Panc1 (cell line): ENCODE data around the gene AK8. TPM values are rescaled to one million over a fixed set of nuclear protein-coding genes. Genes with fewer than 3 reads are reported as not detected.

ENCODE experiments used
- ATAC-seq: fragments of 200-7000 bp; cut with Tn5 transposase; 2 replicates; pipeline ENCODE4 v1.9.1; 2020; ENCODE audit warnings: mild to moderate bottlenecking, moderate library complexity
- BruUV-seq: library from RNA; stranded (reverse); fragments of 400-500 nt; replicated peaks from 2 replicates; lab custom pipeline; 2021; lab: Mats Ljungman, UMichigan
- CTCF ChIA-PET: fragments of 300-600 bp; sonication (Branson Sonifier 250); formaldehyde crosslinking; loops from one replicate; lab custom pipeline; 2022; ENCODE audit warnings: antibody characterized with exemption; lab: Charles Lee
- POLR2A ChIA-PET: fragments of 300-600 bp; sonication (Branson Sonifier 250); formaldehyde crosslinking; loops from one replicate; lab custom pipeline; 2022; ENCODE audit warnings: antibody characterized with exemption; lab: Charles Lee
- DNase-seq: peaks from one replicate; pipeline ENCODE4 v3.0.0-alpha.2; 2010; ENCODE audit warnings: low read depth, low spot score
- H3K27ac ChIP-seq: 2 replicates; pipeline ENCODE4 v1.5.1; 2011; ENCODE audit warnings: mild to moderate bottlenecking, low read length, inconsistent platforms
- H3K27me3 ChIP-seq: fragments of 200-500 bp; sonication (Bioruptor generic); 2 replicates; pipeline ENCODE4 v1.6.0; 2014; ENCODE audit warnings: low read length, inconsistent platforms; ENCODE audit not compliant: control insufficient read depth, insufficient read depth
- H3K36me3 ChIP-seq: fragments of 200-500 bp; sonication (Bioruptor generic); 2 replicates; pipeline ENCODE4 v1.5.1; 2014; ENCODE audit warnings: inconsistent platforms, mild to moderate bottlenecking, low read length, moderate library complexity; ENCODE audit not compliant: control insufficient read depth, insufficient read depth
- H3K4me1 ChIP-seq: 2 replicates; pipeline ENCODE4 v1.5.1; 2011; ENCODE audit warnings: inconsistent platforms, mild to moderate bottlenecking, low read length, moderate library complexity; ENCODE audit not compliant: control insufficient read depth, insufficient read depth
- H3K4me3 ChIP-seq, 2 experiments: 2 replicates each; pipeline ENCODE4 v1.5.1; 2011 to 2012; ENCODE audit warnings: low read depth in 2 of 2, low read length in 2 of 2, mild to moderate bottlenecking in 2 of 2, inconsistent platforms in 1 of 2, moderate library complexity in 1 of 2
- H3K9me3 ChIP-seq: fragments of 200-500 bp; sonication (Bioruptor generic); 2 replicates; pipeline ENCODE4 v1.5.1; 2014; ENCODE audit warnings: low read depth, mild to moderate bottlenecking, inconsistent platforms, low read length, moderate library complexity; ENCODE audit not compliant: control insufficient read depth, insufficient read depth
- CTCF ChIP-seq: fragments of 450-650 bp; IDR thresholded peaks from 2 replicates; pipeline ENCODE4 v1.5.1; 2017; ENCODE audit warnings: mild to moderate bottlenecking
- POLR2AphosphoS5 ChIP-seq: IDR thresholded peaks from 2 replicates; pipeline ENCODE4 v1.6.1; 2012; ENCODE audit warnings: mild to moderate bottlenecking, low read depth, low read length, moderate library complexity
- REST ChIP-seq, 2 experiments: IDR thresholded peaks; 2 replicates each; pipeline ENCODE4 v1.6.1; 2011 to 2012; ENCODE audit warnings: low read depth in 2 of 2, control low read depth in 1 of 2, low read length in 1 of 2, mild to moderate bottlenecking in 1 of 2, moderate library complexity in 1 of 2; ENCODE audit not compliant: insufficient read depth in 1 of 2
- SIN3A ChIP-seq: IDR thresholded peaks from 2 replicates; pipeline ENCODE4 v1.6.1; 2012; ENCODE audit warnings: low read depth, mild to moderate bottlenecking, low read length, moderate library complexity, borderline replicate concordance; ENCODE audit not compliant: insufficient read depth
- TCF7L2 ChIP-seq: IDR thresholded peaks from 2 replicates; pipeline ENCODE4 v1.6.1; 2011; ENCODE audit warnings: mild to moderate bottlenecking, low read depth, low read length, inconsistent platforms
- in situ Hi-C: cut with HindIII; loops from 2 replicates; pipeline ENCODE4 v1.10.0; 2016; ENCODE audit warnings: low sequenced_read_pairs, low pct_unique_long_range_greater_than_20kb
- intact Hi-C: fragments of 100-400 bp; cut with micrococcal nuclease; formaldehyde crosslinking; loops from one replicate; pipeline ENCODE4 v1.10.0; 2022; ENCODE audit not compliant: unreplicated experiment
- total RNA-seq: library from RNA; stranded (reverse); gene quantifications from one replicate; pipeline ENCODE4 v1.2.1, GENCODE V29; 2021; ENCODE audit not compliant: unreplicated experiment

AK8 gene
- total RNA-seq, 1 experiment from 2014 or later = 0.39 TPM

- Histone ChIP-seq H3K27ac (no peak overlapping the region), H3K27me3 (no peaks in the 10 kb centered on the region), H3K4me1 (no peaks in the 10 kb centered on the region), H3K4me3 (no peak overlapping the region), H3K9me3 (no peaks in the 10 kb centered on the region), H3K36me3 (no peaks in the 10 kb centered on the region)
- intact Hi-C loops (no loop called here), in situ Hi-C loops (no loop called here)
- no peak for TF ChIP-seq REST (IDR thresholded peaks at IDR 0.05; ENCODE audit: insufficient read depth in 1 of 2, low read depth in 2 of 2, low read length in 1 of 2)
- no peak for TF ChIP-seq POLR2AphosphoS5
- TF ChIP-seq TCF7L2 = no peak
- TF ChIP-seq CTCF = no peak
- TF ChIP-seq SIN3A = no peak
- DNase-seq (no peak), ATAC-seq (no peak)
- BruUV-seq = no TSS peak
- ChIA-PET CTCF (no interaction called here), POLR2A (no interaction called here)
Measured at GRCh38 chr9:132864277-132864676, 13.8 kb downstream of the AK8 start.

- CTCF ChIA-PET = no interaction called here
- TF ChIP-seq TCF7L2 = no peak
- Histone ChIP-seq H3K27me3 (no peaks in the 10 kb centered on the region), H3K36me3 (no peaks in the 10 kb centered on the region), H3K4me1 (no peaks in the 10 kb centered on the region), H3K9me3 (no peaks in the 10 kb centered on the region), H3K4me3 (no peak overlapping the region), H3K27ac (no peak overlapping the region)
- POLR2A ChIA-PET = interaction anchor here (0.5 kb wide), 1 partner anchor 12 kb away, joined by 8 read pairs; no protein-coding TSS in a partner anchor
- DNase-seq (no peak), ATAC-seq (no peak)
- no TSS peak for BruUV-seq
- in situ Hi-C loops (no loop called here), intact Hi-C loops (no loop called here)
Measured at GRCh38 chr9:132863096-132863495, 15.0 kb downstream of the AK8 start.

GRCh38 chr9:132862533-132862932 is 15.6 kb downstream of the AK8 start:
- CTCF ChIA-PET = no interaction called here
- intact Hi-C loops (no loop called here), in situ Hi-C loops (no loop called here)
- Histone ChIP-seq H3K4me1 (no peaks in the 10 kb centered on the region), H3K9me3 (no peaks in the 10 kb centered on the region), H3K36me3 (no peaks in the 10 kb centered on the region), H3K27me3 (no peaks in the 10 kb centered on the region), H3K27ac (no peak overlapping the region), H3K4me3 (no peak overlapping the region)
- POLR2A ChIA-PET = interaction anchor here (0.5 kb wide), 1 partner anchor 12 kb away, joined by 8 read pairs; no protein-coding TSS in a partner anchor
- BruUV-seq = no TSS peak
- TF ChIP-seq POLR2AphosphoS5 = no peak
- no peak for TF ChIP-seq CTCF
- TF ChIP-seq SIN3A = no peak
- TF ChIP-seq TCF7L2 = no peak
- TF ChIP-seq REST (IDR thresholded peaks at IDR 0.05; ENCODE audit: insufficient read depth in 1 of 2, low read depth in 2 of 2, low read length in 1 of 2) = no peak
- no peak for DNase-seq
- no peak for ATAC-seq
